ENCODE measurements around the gene PIP4K2A.
A peak's percentile ranks its signal among the peaks of the same experiment; 100 is the strongest.

Gene PIP4K2A

GRCh38 chr10:22647244-22647643 lies 67.1 kb downstream of the PIP4K2A start:
- DNase-seq, result no peak
- intact Hi-C loops (cut with DNase I), result no loop called here

DNA sequence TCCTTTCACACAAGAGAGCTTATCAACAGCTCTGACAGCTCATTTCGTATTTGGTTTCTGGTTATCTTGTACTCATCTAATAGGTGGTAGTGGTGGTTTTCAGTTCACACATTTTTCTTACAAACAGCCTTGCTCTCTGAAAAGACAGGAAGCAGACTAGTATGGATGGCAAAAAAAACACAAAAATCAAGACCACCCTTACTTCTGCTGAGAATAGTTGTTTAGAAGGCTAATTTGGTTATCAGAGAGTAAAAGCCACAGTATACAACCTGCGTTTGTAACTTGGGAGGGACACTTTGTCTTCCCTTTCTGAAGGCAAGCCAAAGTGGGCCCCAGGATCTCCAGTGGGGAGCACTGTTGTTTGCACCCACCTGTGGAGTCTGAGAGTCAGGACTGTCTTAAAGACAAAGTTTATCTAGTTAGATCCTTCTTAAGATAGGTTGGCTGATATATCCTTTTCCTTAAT lies 68.0 kb downstream of the PIP4K2A start:
- DNase-seq, result no peak
- intact Hi-C loops (cut with DNase I), result no loop called here

- peak in 1 of 10 donors; percentile 33 for DNase-seq
- intact Hi-C loops (cut with DNase I), result no loop called here
These were observed 70.2 kb downstream of the PIP4K2A start for GRCh38 chr10:22644222-22644621.

DNA sequence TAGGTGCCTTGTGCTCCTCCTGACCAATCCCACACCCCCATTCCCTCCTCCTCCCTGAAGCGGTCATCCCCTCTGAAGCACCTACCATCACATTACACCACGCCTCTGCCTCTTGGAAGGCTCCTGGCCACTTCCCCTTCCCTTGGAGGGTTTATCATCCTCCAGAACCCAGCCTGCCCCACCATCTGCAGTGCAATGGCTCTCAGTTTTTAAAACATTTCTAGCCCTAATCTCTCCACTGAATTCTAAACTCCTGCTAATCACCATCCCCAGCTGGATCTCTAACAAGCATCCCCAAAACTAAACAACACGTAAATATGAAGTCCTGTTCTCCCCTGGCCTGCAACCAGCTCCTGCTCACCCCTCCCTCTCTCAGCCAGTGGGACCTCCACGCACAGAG lies 70.6 kb downstream of the PIP4K2A start:
- intact Hi-C loops (cut with DNase I), result no loop called here
- peak in 1 of 10 donors; percentile 34 for DNase-seq

- intact Hi-C loops (cut with DNase I), result no loop called here
These were observed 71.3 kb downstream of the PIP4K2A start for GRCh38 chr10:22643116-22643515.

GRCh38 chr10:22641743-22642142 lies 72.6 kb downstream of the PIP4K2A start:
- peak in 1 of 10 donors; percentile 25 for DNase-seq
- intact Hi-C loops (cut with DNase I), result no loop called here

More at GRCh38 chr10:22643116-22643515, 71.3 kb downstream of the PIP4K2A start:
- no peak for DNase-seq

- peak in 1 of 10 donors; percentile 52 for DNase-seq
- intact Hi-C loops (cut with DNase I), result no loop called here
These were observed 74.0 kb downstream of the PIP4K2A start for GRCh38 chr10:22640359-22640758.

GRCh38 chr10:22638863-22639262 lies 75.5 kb downstream of the PIP4K2A start:
- DNase-seq, result no peak
- intact Hi-C loops (cut with DNase I), result no loop called here

- intact Hi-C loops (cut with DNase I), result no loop called here
- DNase-seq, result no peak
These were observed 76.9 kb downstream of the PIP4K2A start for GRCh38 chr10:22637491-22637890.

DNA sequence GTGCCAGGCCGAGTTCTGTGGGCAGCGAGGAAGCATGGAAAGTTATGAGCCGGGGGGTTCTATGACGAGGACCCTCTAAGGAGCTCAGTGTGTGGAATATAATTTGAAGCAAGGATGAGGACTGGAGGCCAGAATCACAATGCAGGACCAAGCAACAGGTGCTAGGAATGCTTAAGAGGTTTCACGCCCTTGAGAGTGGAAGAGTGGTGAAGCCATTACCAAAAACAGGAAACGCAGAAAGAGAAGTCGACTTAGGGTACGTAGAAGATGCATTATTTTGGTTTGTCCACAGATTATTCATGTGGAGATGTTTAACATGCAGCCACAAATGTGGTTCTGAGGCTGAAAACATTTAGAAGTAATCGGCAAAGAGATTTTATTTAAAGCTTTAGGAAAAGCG lies 78.7 kb downstream of the PIP4K2A start:
- DNase-seq, result no peak
- intact Hi-C loops (cut with DNase I), result no loop called here

DNA sequence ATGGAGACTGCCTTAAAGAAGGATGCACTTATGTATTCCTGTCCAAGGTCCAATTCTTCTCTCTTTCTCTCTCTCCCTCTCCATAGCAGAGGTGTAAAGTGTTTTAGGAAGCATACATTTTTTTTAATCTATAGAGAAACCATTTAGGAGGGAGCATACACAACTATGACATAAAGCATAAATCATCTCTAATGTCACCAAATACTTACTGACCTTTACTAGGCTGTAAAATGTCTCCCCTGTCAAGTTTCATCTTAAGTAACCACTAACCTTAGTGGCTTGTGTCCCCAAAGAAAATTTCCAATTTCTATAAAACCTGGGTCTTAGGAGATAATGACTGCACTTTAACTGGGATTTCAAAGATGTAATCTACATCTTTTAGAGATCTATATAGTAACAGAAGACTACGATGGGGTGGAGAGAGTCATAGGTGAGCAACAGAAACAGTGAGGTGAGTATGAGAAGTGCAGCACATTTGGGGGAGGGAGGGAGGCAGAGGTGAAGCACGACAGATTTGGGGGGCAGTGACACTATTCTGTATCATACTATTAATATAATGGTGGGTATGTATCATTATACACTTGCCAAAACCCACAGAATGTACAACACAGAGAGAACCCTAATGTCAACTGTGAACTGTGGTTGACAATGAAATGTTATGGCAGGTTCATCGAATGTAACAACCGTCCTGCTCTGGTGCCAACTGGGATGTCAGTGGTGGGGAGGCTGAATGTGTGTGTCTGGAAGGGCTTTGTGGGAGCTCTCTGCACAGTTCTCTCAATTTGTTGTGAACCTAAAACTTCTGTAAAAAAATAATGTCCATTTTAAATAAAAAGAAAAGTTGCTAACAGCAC lies 79.5 kb downstream of the PIP4K2A start:
- peak in 1 of 10 donors; percentile 44 for DNase-seq
- intact Hi-C loops (cut with DNase I), result no loop called here

- DNase-seq, result no peak
- intact Hi-C loops (cut with DNase I), result no loop called here
These were observed 80.3 kb downstream of the PIP4K2A start for GRCh38 chr10:22634093-22634492.

- intact Hi-C loops (cut with DNase I), result no loop called here
- DNase-seq, result peak in 1 of 10 donors; percentile 35
These were observed 80.8 kb downstream of the PIP4K2A start for GRCh38 chr10:22633528-22633927.

GRCh38 chr10:22633106-22633505 lies 81.3 kb downstream of the PIP4K2A start:
- no peak for DNase-seq
- intact Hi-C loops (cut with DNase I), result no loop called here

GRCh38 chr10:22631646-22632278 lies 82.6 kb downstream of the PIP4K2A start:
- intact Hi-C loops (cut with DNase I), result no loop called here
- DNase-seq, result peak in 6 of 10 donors; percentile 30 to 92 (median 58)

GRCh38 chr10:22631185-22631584 lies 83.2 kb downstream of the PIP4K2A start:
- intact Hi-C loops (cut with DNase I), result no loop called here
- peak in 1 of 10 donors; percentile 52 for DNase-seq

GRCh38 chr10:22630234-22631174 lies 83.9 kb downstream of the PIP4K2A start:
- intact Hi-C loops (cut with DNase I), result no loop called here
- DNase-seq, result no peak

DNA sequence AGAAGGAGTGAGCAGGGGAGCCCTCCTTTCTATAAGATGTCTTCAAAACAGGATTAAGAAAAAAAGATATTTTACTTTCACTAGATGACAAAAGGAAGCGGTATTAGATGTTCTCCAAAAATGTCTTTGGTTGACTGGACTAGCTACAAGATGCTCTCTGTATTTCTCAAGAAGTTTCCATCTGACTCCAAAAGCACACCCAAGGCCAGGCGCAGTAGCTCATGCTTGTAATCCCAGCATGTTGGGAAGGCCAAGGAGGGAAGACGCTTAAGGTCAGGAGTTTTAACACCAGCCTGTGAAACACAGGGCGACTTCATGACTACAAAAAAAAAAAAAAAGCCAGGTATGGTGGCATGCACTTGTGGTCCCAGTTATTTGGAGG lies 84.5 kb downstream of the PIP4K2A start:
- intact Hi-C loops (cut with DNase I), result loop anchor here (10.0 kb wide), 1 partner anchor 355 kb away; no protein-coding TSS in a partner anchor
- no peak for DNase-seq

GRCh38 chr10:22629126-22629525 lies 85.3 kb downstream of the PIP4K2A start:
- intact Hi-C loops (cut with DNase I), result loop anchor here (10.0 kb wide), 1 partner anchor 356 kb away; no protein-coding TSS in a partner anchor
- DNase-seq, result no peak

DNA sequence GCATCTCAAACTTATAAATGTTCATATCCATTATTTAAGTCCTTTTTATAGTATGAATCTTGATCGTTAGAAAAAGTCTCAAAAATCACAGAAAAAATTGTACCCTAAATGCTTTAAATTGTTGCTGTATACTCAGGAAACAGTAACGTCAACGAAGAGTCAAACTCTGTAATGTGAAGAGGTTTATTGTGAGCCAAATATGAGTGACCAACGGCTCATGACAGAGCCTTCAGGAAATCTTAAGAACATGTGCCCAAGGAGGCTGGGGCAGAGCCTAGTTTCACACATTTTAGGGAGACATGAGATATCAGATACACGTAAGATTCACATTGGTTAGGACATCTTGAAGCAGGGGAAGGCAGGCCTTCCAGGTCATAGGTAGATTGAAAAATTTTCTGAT lies 86.1 kb downstream of the PIP4K2A start:
- intact Hi-C loops (cut with DNase I), result loop anchor here (10.0 kb wide), 1 partner anchor 356 kb away; no protein-coding TSS in a partner anchor
- no peak for DNase-seq
